ENCODE measurements around the gene ARL11.

ARL11 gene

GRCh38 chr13:49632156-49632555 lies 3.8 kb downstream of the ARL11 start:
- TF ChIP-seq CTCF (IDR thresholded peaks at IDR 0.05; ENCODE audit: extremely low read depth, missing control alignments), result no peak
- no peak for DNase-seq (ENCODE audit: low spot score)

GRCh38 chr13:49633710-49634109 lies 5.4 kb downstream of the ARL11 start:
- DNase-seq (ENCODE audit: low spot score), result no peak
- no peak for TF ChIP-seq CTCF (IDR thresholded peaks at IDR 0.05; ENCODE audit: extremely low read depth, missing control alignments)

- TF ChIP-seq CTCF (IDR thresholded peaks at IDR 0.05; ENCODE audit: extremely low read depth, missing control alignments), result no peak
- DNase-seq (ENCODE audit: low spot score), result peak; percentile 28
These were observed 7.5 kb downstream of the ARL11 start for GRCh38 chr13:49635599-49636433.

- TF ChIP-seq CTCF (IDR thresholded peaks at IDR 0.05; ENCODE audit: extremely low read depth, missing control alignments), result no peak
- DNase-seq (ENCODE audit: low spot score), result no peak
These were observed 8.4 kb downstream of the ARL11 start for GRCh38 chr13:49636705-49637104.

GRCh38 chr13:49638030-49638743 lies 9.9 kb downstream of the ARL11 start:
- no peak for DNase-seq (ENCODE audit: low spot score)
- no peak for TF ChIP-seq CTCF (IDR thresholded peaks at IDR 0.05; ENCODE audit: extremely low read depth, missing control alignments)

GRCh38 chr13:49638744-49639072 lies 10.4 kb downstream of the ARL11 start:
- DNase-seq (ENCODE audit: low spot score), result no peak
- no peak for TF ChIP-seq CTCF (IDR thresholded peaks at IDR 0.05; ENCODE audit: extremely low read depth, missing control alignments)

- DNase-seq (ENCODE audit: low spot score), result no peak
- TF ChIP-seq CTCF (IDR thresholded peaks at IDR 0.05; ENCODE audit: extremely low read depth, missing control alignments), result no peak
These were observed 13.5 kb downstream of the ARL11 start for GRCh38 chr13:49641801-49642291.

Data from GM20000 (cell line).